ENCODE data around the gene ZCCHC10. TPM values are rescaled to one million over a fixed set of nuclear protein-coding genes. Genes with fewer than 3 reads are reported as not detected.

The ZCCHC10 gene
- total and polyA plus RNA-seq, 9 of the 15 experiments (the other 6 are each of a cell fraction or from before 2014, with no cell fraction given), result 11.9 to 146 (median 51.8) TPM

DNA sequence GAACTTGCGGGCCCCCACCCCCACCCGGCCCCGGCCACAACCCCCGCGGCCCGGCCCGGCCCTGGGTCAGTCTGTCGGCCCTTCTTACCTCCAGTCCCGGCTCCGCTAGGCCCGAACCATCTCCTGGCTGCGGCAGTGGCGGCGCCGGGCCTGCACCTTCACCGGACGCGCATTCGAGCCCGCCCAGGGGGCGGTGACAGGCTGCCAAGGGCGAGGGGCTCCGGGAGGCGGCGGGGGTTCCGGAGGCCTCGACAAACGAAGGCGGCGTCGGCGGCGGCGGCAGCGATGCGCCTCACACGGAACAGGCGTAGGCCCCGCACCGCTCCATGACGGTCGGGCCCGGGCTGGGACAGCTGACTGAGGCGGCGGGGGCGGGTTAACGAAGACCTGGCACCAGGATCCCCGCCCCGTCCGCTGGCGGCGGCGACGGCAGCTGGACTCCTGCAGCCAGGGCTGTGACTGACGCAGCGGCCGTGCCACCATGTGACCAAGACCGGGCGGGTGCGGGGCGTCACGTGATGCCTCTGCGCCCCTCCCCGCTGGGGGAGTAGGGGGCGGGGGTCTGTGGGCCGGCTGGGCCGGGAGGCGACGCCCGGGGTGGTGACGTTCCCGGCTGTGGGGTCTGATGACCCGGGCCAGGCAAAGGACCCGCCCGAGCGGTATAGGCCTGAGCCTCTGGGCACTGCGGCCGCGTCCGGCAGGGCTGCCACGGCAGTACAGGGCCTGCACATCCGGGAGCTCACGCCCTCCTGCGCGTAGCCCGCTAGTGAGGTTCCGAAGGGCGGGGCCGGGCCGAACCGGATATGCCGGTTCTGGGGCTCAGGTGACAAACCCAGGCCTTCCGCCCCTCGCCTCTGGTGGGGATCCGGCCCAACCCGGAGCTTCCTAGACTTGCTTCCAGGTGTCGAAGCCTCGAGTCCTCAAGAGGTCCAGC lies 62.9 kb downstream of the ZCCHC10 start, which contains the start of gene AFF4 (continued):
- TF ChIP-seq RBM14 (IDR thresholded peaks at IDR 0.05; ENCODE audit: borderline replicate concordance, insufficient read depth, low read depth, low read length), result no peak
- peak; percentile 80; the same call in 1 of the 2 replicates for TF ChIP-seq ZBTB1 (CRISPR knock-in tag; IDR thresholded peaks at IDR 0.05; ENCODE audit: borderline replicate concordance, low read depth)
- peak; percentile 67 for TF ChIP-seq POLR2H (tag; IDR thresholded peaks at IDR 0.05; ENCODE audit: low read depth)
- TF ChIP-seq FOXP1 (CRISPR knock-in tag; IDR thresholded peaks at IDR 0.05), result peak; percentile 38; the same call in 1 of the 2 replicates
- peak; percentile 21 to 66; a peak in 2 of 4 replicates for TF ChIP-seq SRF (CRISPR knock-in tag; IDR thresholded peaks at IDR 0.05)
- peak; percentile 60 for TF ChIP-seq RBBP5 (IDR thresholded peaks at IDR 0.05; ENCODE audit: borderline replicate concordance, insufficient read depth, low read length, poor library complexity, severe bottlenecking)
- TF ChIP-seq MECOM (CRISPR knock-in tag; IDR thresholded peaks at IDR 0.05), result 0 out of 2 replicates have a peak, but pooled peaks have one; percentile 11
- peak; percentile 95 for TF ChIP-seq U2AF1 (optimal IDR thresholded peaks at IDR 0.05; ENCODE audit: low read depth, low read length)
- TF ChIP-seq SAP30 (IDR thresholded peaks at IDR 0.05; ENCODE audit: borderline replicate concordance, insufficient read depth, low read depth, low read length, poor library complexity, severe bottlenecking), result peak; percentile 68
- TF ChIP-seq RFX7 (CRISPR knock-in tag; IDR thresholded peaks at IDR 0.05), result no peak
- peak in 1 of 2 experiments; percentile 60; a peak in 1 of 4 replicates for TF ChIP-seq TBL1XR1 (IDR thresholded peaks at IDR 0.05; ENCODE audit: low read length in 2 of 2)
- TF ChIP-seq HEY1 (CRISPR knock-in tag; IDR thresholded peaks at IDR 0.05; ENCODE audit: borderline replicate concordance), result no peak
- TF ChIP-seq ARID2 (IDR thresholded peaks at IDR 0.05), result no peak
- no peak for TF ChIP-seq ILK (tag; IDR thresholded peaks at IDR 0.05; ENCODE audit: borderline replicate concordance, low read depth)
- TF ChIP-seq SOX6 (IDR thresholded peaks at IDR 0.05), result 0 out of 2 replicates have a peak, but pooled peaks have one; percentile 18
- TF ChIP-seq PHB2 (IDR thresholded peaks at IDR 0.05; ENCODE audit: low read depth), result no peak
- no peak for TF ChIP-seq TRIM25 (IDR thresholded peaks at IDR 0.05; ENCODE audit: borderline replicate concordance)
- peak; percentile 84 for TF ChIP-seq CREM (IDR thresholded peaks at IDR 0.05; ENCODE audit: low read depth)
- TF ChIP-seq KDM2B (CRISPR knock-in tag; IDR thresholded peaks at IDR 0.05), result no peak
- TF ChIP-seq POLR3A (IDR thresholded peaks at IDR 0.05; ENCODE audit: borderline replicate concordance, extremely low read depth, insufficient read depth, insufficient read length), result no peak
- TF ChIP-seq PRPF4 (IDR thresholded peaks at IDR 0.05; ENCODE audit: insufficient read depth, low read depth, low read length, poor library complexity, severe bottlenecking), result peak; percentile 51
